ENCODE data around the gene NRAP.

NRAP gene

GRCh38 chr10:113572520-113573290 is 91.1 kb downstream of the NRAP start:
- no peak for DNase-seq (ENCODE audit: low read depth)
- H3K4me3 ChIP-seq (ENCODE audit: low read depth, low read length) = no peak overlapping the region

GRCh38 chr10:113569576-113569975 is 94.3 kb downstream of the NRAP start:
- no peak for DNase-seq (ENCODE audit: low read depth)
- H3K4me3 ChIP-seq (ENCODE audit: low read depth, low read length) = no peak overlapping the region

- DNase-seq (ENCODE audit: low read depth) = no peak
Measured at GRCh38 chr10:113566888-113567287, 97.0 kb downstream of the NRAP start.

GRCh38 chr10:113565364-113565763 is 98.5 kb downstream of the NRAP start:
- DNase-seq (ENCODE audit: low read depth) = no peak
- no peak overlapping the region for H3K4me3 ChIP-seq (ENCODE audit: low read depth, low read length)

More at GRCh38 chr10:113566888-113567287, 97.0 kb downstream of the NRAP start:
- H3K4me3 ChIP-seq (ENCODE audit: low read depth, low read length) = no peak overlapping the region

GRCh38 chr10:113563306-113564088 is 100.3 kb downstream of the NRAP start:
- H3K4me3 ChIP-seq (ENCODE audit: low read depth, low read length) = peak overlapping the region; percentile 42
- DNase-seq (ENCODE audit: low read depth) = peak; percentile 9

GRCh38 chr10:113562704-113563103 is 101.1 kb downstream of the NRAP start:
- H3K4me3 ChIP-seq (ENCODE audit: low read depth, low read length) = no peak overlapping the region
- DNase-seq (ENCODE audit: low read depth) = no peak

- no peak for DNase-seq (ENCODE audit: low read depth)
- H3K4me3 ChIP-seq (ENCODE audit: low read depth, low read length) = no peak overlapping the region
Measured at GRCh38 chr10:113562069-113562468, 101.8 kb downstream of the NRAP start.

- DNase-seq (ENCODE audit: low read depth) = no peak
- H3K4me3 ChIP-seq (ENCODE audit: low read depth, low read length) = no peak overlapping the region
Measured at GRCh38 chr10:113561214-113561613, 102.6 kb downstream of the NRAP start.

- DNase-seq (ENCODE audit: low read depth) = no peak
- H3K4me3 ChIP-seq (ENCODE audit: low read depth, low read length) = no peak overlapping the region
Measured at GRCh38 chr10:113560071-113560470, 103.8 kb downstream of the NRAP start.

GRCh38 chr10:113557903-113558321 is 105.9 kb downstream of the NRAP start:
- no peak for DNase-seq (ENCODE audit: low read depth)
- no peak overlapping the region for H3K4me3 ChIP-seq (ENCODE audit: low read depth, low read length)

- no peak overlapping the region for H3K4me3 ChIP-seq (ENCODE audit: low read depth, low read length)
- DNase-seq (ENCODE audit: low read depth) = no peak
Measured at GRCh38 chr10:113557424-113557862, 106.4 kb downstream of the NRAP start.

- H3K4me3 ChIP-seq (ENCODE audit: low read depth, low read length) = no peak overlapping the region
- DNase-seq (ENCODE audit: low read depth) = no peak
Measured at GRCh38 chr10:113555751-113556150, 108.1 kb downstream of the NRAP start.

GRCh38 chr10:113555245-113555644 is 108.6 kb downstream of the NRAP start:
- H3K4me3 ChIP-seq (ENCODE audit: low read depth, low read length) = no peak overlapping the region
- DNase-seq (ENCODE audit: low read depth) = no peak

- no peak overlapping the region for H3K4me3 ChIP-seq (ENCODE audit: low read depth, low read length)
- no peak for DNase-seq (ENCODE audit: low read depth)
Measured at GRCh38 chr10:113554214-113554613, 109.6 kb downstream of the NRAP start.

- no peak overlapping the region for H3K4me3 ChIP-seq (ENCODE audit: low read depth, low read length)
Measured at GRCh38 chr10:113553149-113553548, 110.7 kb downstream of the NRAP start.

GRCh38 chr10:113552701-113553100 is 111.1 kb downstream of the NRAP start, which contains the start of gene HABP2:
HABP2 (plus strand) TSS chr10:113553053; CDS start chr10:113553122, 69 bp downstream.
- no peak within 1 kb of the TSS for H3K4me3 ChIP-seq (ENCODE audit: low read depth, low read length)
- DNase-seq (ENCODE audit: low read depth) = no peak

More at GRCh38 chr10:113553149-113553548, 110.7 kb downstream of the NRAP start:
- DNase-seq (ENCODE audit: low read depth) = no peak

- DNase-seq (ENCODE audit: low read depth) = no peak
Measured at GRCh38 chr10:113552014-113552413, 111.8 kb downstream of the NRAP start.

GRCh38 chr10:113550365-113550764 is 113.5 kb downstream of the NRAP start:
- DNase-seq (ENCODE audit: low read depth) = no peak
- no peak overlapping the region for H3K4me3 ChIP-seq (ENCODE audit: low read depth, low read length)

More at GRCh38 chr10:113552014-113552413, 111.8 kb downstream of the NRAP start:
- H3K4me3 ChIP-seq (ENCODE audit: low read depth, low read length) = no peak overlapping the region

- no peak overlapping the region for H3K4me3 ChIP-seq (ENCODE audit: low read depth, low read length)
- DNase-seq (ENCODE audit: low read depth) = no peak
Measured at GRCh38 chr10:113549856-113550255, 114.0 kb downstream of the NRAP start.

GRCh38 chr10:113547426-113547825 is 116.4 kb downstream of the NRAP start:
- H3K4me3 ChIP-seq (ENCODE audit: low read depth, low read length) = no peak overlapping the region
- DNase-seq (ENCODE audit: low read depth) = no peak
